Omental fat pad (tissue), 4 donors: ENCODE measurements around the gene SEMA6B. TPM values are rescaled to one million over a fixed set of nuclear protein-coding genes. Genes with fewer than 3 reads are reported as not detected.
"Not testable (repeated sequence)": the region's sequence is repeated elsewhere in the genome, so short reads cannot be mapped to it uniquely, and the experiment has no call there.

Source experiments
- ATAC-seq: fragments of 150-250 bp; one replicate; pipeline ENCODE4 v1.9.1; 2016; ENCODE audit warnings: mild to moderate bottlenecking, moderate library complexity; ENCODE audit not compliant: low FRiP score
- DNase-seq: peaks from one replicate; pipeline ENCODE4 v3.0.0-alpha.2; 2019; ENCODE audit warnings: low spot score
- CTCF ChIP-seq, 3 donors: fragments of 450-650 bp; IDR thresholded peaks; one replicate each; pipeline ENCODE4 v1.5.1; 2016 to 2017; ENCODE audit warnings: antibody characterized with exemption in 3 of 3, mild to moderate bottlenecking in 3 of 3, moderate library complexity in 2 of 3
- total RNA-seq, 4 donors: library from RNA; depleted of rRNA; stranded (reverse); fragments of >200 nt; gene quantifications; one replicate each; pipeline ENCODE4 v1.1.0, GENCODE V29; 2016

The SEMA6B gene
- total RNA-seq, 4 donors from 2014 or later = 4.4 to 39.3 (median 10.9) TPM

- DNase-seq = no peak
- ATAC-seq = no peak
- no peak for TF ChIP-seq CTCF (IDR thresholded peaks at IDR 0.05)
Measured at GRCh38 chr19:4568886-4569285, 9.4 kb upstream of the SEMA6B start.

DNA sequence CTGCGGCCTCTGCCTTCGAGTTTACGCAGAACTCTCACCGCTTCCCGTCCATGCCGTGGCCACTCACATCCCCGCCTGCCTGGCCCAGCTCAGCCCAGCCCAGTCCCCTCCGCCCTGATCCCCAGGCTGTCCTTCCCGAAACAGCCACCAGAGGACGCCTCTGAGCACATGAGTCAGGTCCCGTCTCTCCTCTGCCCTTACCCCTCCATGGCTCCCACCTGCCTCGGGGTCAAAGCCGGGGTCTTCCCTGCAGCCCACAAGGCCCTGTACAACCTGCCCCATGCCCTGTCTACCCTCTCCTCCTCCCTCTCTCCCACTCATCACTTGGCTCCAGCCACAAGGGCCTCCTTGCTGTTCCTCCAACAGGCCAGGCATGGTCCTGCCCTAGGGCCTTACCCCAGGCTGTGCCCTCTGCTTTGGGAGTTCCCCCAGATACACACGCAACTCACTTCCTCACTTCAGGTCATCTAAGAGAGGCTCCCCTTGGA is 8.1 kb upstream of the SEMA6B start:
- ATAC-seq = peak; percentile 34
- peak; percentile 55 for DNase-seq
- TF ChIP-seq CTCF (IDR thresholded peaks at IDR 0.05) = peak in 2 of 3 donors; percentile 14 to 55

DNA sequence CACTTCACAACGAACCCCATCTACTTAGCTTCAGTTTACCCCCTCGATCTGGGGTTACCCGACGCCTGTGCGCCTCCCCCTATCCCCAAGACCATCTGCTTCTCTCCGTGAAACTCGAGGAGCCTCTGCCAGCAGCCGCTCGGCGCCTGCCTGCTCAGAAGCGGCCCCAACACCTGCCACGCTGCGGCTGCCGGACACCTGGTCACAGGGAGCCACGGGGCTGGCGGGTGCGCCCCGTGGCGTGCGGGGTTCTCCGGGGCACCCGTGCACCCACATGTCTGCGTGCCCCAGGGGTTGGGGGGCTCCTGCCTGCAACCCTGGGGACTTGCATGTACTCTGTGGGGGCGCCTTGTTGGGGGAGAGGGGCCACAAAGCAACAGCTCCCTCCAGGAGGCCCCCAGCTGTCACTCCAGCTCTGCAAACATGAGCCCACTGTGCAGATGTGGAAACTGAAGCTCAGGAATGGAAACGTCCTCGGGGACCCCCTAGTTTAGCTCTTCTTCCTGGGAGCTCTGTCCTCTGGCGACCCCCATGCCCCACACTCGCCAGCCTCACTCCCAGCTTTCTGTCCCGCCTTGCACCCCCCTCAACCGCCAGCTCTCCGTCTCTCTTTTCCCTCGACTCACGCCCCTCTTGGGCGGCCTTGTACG is 7.0 kb upstream of the SEMA6B start:
- no peak for TF ChIP-seq CTCF (IDR thresholded peaks at IDR 0.05)
- no peak for DNase-seq
- ATAC-seq = no peak

- DNase-seq = not testable (repeated sequence)
Measured at GRCh38 chr19:4563562-4563961, 4.1 kb upstream of the SEMA6B start.

DNA sequence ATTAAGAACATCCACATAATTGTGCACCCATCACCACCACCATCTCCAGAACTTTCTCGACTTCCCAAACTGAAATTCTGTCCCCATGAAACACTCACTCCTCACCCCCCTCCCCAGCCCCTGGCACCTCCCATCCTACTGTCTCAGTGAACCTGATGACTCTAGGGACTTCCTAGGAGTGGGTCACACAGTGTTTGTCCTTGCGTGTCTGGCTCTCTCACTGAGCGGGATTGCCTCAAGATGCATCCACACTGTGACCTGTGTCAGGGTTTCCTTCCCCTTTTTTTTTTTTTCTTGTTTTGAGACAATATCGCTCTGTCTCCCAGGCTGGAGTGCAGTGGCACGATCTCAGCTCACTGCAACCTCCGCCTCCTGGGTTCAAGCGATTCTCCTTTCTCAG is 2.6 kb upstream of the SEMA6B start:
- not testable (repeated sequence) for ATAC-seq, DNase-seq

More at GRCh38 chr19:4563562-4563961, 4.1 kb upstream of the SEMA6B start:
- not testable (repeated sequence) for ATAC-seq

DNA sequence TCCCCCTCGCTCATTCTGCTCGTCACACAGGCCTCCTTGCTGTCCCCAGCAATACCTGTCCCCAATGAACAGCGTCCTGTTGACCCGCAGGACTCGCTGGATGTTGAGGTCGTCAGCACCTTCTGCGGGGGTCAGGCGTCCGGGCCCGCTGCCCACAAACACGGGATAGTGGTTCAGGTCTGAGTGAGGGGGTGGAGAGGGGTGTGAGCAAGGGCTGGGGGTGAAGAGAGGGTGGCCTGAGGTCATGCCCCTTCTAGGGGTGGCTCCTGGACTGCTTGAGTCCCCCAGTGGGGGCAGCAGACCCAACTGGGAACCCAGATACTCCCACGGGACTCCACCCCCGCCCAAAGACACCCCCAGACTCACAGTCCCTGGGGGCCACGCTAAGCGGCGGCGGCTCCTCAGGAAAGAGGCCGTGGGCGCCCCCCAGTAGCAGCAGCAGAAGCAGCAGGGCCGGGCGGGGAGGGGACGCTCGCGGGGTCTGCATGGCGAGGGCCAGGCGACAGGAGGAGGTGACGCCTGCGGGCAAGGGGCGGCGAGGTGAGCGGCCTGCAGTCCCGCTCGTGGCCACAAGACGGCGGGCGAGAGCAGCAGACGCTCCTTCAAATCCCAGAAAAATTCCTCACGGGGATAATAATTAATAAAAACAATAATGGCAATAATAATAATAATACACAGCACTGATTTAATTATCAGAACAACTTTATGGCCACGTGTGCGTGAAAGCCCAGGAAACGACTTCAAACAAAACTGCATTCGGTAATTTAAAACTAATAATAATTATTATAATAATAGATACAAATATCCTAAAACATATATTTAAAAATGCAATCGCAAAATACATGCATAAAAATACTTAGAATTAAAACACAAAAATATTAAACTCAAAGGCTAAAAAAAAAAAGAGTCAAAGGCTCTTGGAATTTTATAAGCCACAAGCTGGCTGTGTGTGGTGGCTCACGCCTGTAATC is 1.2 kb downstream of the SEMA6B start:
- no peak for ATAC-seq
- DNase-seq = no peak
- TF ChIP-seq CTCF (IDR thresholded peaks at IDR 0.05) = peak in 2 of 3 donors; percentile 89 to 97

DNA sequence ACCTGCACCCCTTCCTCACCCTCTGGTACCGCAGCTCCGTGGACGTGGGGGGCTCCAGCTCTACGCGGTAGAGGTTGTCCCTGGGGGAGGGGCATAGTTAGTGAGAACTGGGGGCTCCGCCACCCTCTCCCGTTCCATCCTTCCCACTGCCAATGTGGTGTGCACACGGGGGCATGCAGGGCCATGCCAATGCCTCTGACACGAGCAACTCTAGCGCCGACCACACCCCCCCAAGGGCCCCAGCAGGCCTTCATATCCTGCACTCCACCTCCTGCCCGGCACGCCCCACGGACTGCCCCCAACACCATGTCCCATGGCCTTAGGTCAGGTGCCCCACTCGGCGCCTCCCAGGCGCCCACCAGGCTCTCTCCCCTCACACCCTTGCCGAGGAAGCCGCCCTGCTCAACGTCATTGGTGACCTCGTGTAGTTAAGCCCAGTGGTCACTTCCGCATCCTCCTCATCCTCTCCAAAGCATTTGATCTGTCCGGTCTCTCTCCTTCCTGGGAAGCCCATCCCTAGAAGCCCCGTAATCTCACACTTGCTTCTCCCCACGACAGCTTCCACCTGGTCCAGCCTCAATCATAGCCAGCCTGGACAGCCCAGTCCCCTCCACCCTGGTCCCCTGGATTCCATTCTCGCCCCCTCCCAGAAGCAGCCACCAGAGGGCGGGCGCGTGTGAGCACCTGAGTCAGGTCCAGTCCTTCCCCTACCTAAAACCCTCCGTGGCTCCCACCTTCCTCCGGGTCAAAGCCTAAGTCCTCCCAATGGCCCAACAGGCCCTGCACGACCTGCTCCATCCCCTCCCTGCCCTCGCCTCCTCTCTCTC is 2.1 kb downstream of the SEMA6B start:
- no peak for TF ChIP-seq CTCF (IDR thresholded peaks at IDR 0.05)
- DNase-seq (no peak), ATAC-seq (no peak)
